ENCODE measurements around the gene IL21.

IL21 gene

GRCh38 chr4:122632396-122633143 is 11.7 kb upstream of the IL21 start:
- DNase-seq: no peak

GRCh38 chr4:122625156-122625555 is 4.3 kb upstream of the IL21 start:
- no peak for DNase-seq

GRCh38 chr4:122624205-122624604 is 3.3 kb upstream of the IL21 start:
- no peak for DNase-seq

GRCh38 chr4:122623637-122624166 is 2.8 kb upstream of the IL21 start:
- no peak for DNase-seq

- no peak for DNase-seq
Observed at GRCh38 chr4:122622400-122622799, 1.5 kb upstream of the IL21 start.

- DNase-seq: no peak
Observed at GRCh38 chr4:122619611-122620010, 1.3 kb downstream of the IL21 start.

- DNase-seq: no peak
Observed at GRCh38 chr4:122617597-122618593, 3.0 kb downstream of the IL21 start.

GRCh38 chr4:122616915-122617596 is 3.8 kb downstream of the IL21 start:
- no peak for DNase-seq

- no peak for DNase-seq
Observed at GRCh38 chr4:122614621-122615020, 6.2 kb downstream of the IL21 start.

GRCh38 chr4:122612540-122612939 is 8.3 kb downstream of the IL21 start:
- DNase-seq: no peak

- no peak for DNase-seq
Observed at GRCh38 chr4:122606364-122607043, 14.4 kb downstream of the IL21 start.

GRCh38 chr4:122604146-122604545 is 16.7 kb downstream of the IL21 start:
- DNase-seq: no peak

- no peak for DNase-seq
Observed at GRCh38 chr4:122603156-122603574, 17.7 kb downstream of the IL21 start.

GRCh38 chr4:122602277-122603142 is 18.4 kb downstream of the IL21 start:
- DNase-seq: peak in 2 of 4 experiments; percentile 8 to 22

GRCh38 chr4:122591196-122591595 is 29.7 kb downstream of the IL21 start:
- DNase-seq: no peak

GRCh38 chr4:122588453-122589238 is 32.2 kb downstream of the IL21 start:
- DNase-seq: peak; percentile 42 to 81 (median 68)

- peak; percentile 29 to 72 (median 61) for DNase-seq
Observed at GRCh38 chr4:122584519-122584918, 36.3 kb downstream of the IL21 start.

GRCh38 chr4:122583906-122584305 is 37.0 kb downstream of the IL21 start:
- DNase-seq: peak; percentile 28 to 69 (median 51)

GRCh38 chr4:122577808-122578781 is 42.8 kb downstream of the IL21 start:
- DNase-seq: peak; percentile 56 to 71 (median 62)

All from suppressor macrophage (primary cell).